ENCODE measurements around the gene ARHGAP21.

DNA sequence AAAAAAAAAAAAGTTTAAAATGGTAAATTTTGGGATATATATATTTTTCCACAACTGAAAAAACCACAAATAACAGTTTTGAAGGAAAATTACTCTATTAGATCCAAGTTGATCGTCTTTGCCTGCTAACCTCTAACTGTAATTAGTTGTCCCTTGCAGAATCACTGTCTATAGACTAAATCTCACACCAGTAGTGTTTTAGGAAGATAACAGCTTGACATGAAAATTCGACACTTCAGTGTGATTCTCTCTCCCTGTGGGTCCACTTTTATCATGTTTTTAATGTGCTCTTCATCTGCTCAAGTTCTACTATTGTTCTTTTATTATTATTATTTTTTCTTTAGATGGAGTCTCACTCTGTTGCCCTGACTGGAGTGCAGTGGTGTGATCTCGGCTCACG is 24.5 kb upstream of the ARHGAP21 start:
- TF ChIP-seq, protein P1, sequence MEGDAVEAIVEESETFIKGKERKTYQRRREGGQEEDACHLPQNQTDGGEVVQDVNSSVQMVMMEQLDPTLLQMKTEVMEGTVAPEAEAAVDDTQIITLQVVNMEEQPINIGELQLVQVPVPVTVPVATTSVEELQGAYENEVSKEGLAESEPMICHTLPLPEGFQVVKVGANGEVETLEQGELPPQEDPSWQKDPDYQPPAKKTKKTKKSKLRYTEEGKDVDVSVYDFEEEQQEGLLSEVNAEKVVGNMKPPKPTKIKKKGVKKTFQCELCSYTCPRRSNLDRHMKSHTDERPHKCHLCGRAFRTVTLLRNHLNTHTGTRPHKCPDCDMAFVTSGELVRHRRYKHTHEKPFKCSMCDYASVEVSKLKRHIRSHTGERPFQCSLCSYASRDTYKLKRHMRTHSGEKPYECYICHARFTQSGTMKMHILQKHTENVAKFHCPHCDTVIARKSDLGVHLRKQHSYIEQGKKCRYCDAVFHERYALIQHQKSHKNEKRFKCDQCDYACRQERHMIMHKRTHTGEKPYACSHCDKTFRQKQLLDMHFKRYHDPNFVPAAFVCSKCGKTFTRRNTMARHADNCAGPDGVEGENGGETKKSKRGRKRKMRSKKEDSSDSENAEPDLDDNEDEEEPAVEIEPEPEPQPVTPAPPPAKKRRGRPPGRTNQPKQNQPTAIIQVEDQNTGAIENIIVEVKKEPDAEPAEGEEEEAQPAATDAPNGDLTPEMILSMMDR (IDR thresholded peaks at IDR 0.05), result no peak
- TF ChIP-seq EZH2 (IDR thresholded peaks at IDR 0.05; ENCODE audit: borderline replicate concordance, insufficient read depth, low read depth, low read length, poor library complexity, severe bottlenecking), result no peak

Measured in B cell (primary cell).